Mesothelial cell of epicardium (in vitro differentiated cells): ENCODE results near the gene PLCG1. TPM values are rescaled to one million over a fixed set of nuclear protein-coding genes. Genes with fewer than 3 reads are reported as not detected.
A peak's percentile ranks its signal among the peaks of the same experiment; 100 is the strongest.

Source experiments
- DNase-seq, 2 experiments: peaks; one replicate each; pipeline ENCODE4 v3.0.0; 2021; ENCODE audit warnings: low spot score in 2 of 2; ENCODE audit not compliant: unreplicated experiment in 2 of 2
- H3K27ac Mint-ChIP-seq: 2 replicates; pipeline ENCODE4 v1.8.0; 2021; ENCODE audit warnings: mixed read lengths
- H3K27me3 Mint-ChIP-seq: 2 replicates; pipeline ENCODE4 v1.8.0; 2021; ENCODE audit warnings: low read depth, mixed read lengths
- H3K36me3 Mint-ChIP-seq: 2 replicates; pipeline ENCODE4 v1.8.0; 2021; ENCODE audit warnings: mixed read lengths
- H3K4me1 Mint-ChIP-seq: 2 replicates; pipeline ENCODE4 v1.8.0; 2021; ENCODE audit warnings: mixed read lengths
- H3K4me3 Mint-ChIP-seq: 2 replicates; pipeline ENCODE4 v1.8.0; 2021; ENCODE audit warnings: mild to moderate bottlenecking, moderate library complexity, mixed read lengths
- H3K9me3 Mint-ChIP-seq: 2 replicates; pipeline ENCODE4 v1.8.0; 2021; ENCODE audit warnings: mixed read lengths
- CTCF ChIP-seq: fragments of 200-600 bp; sonication (generic); IDR thresholded peaks from one replicate; pipeline ENCODE4 v1.5.0; 2021; ENCODE audit warnings: antibody characterized with exemption; ENCODE audit not compliant: unreplicated experiment
- total RNA-seq: library from RNA; stranded (reverse); gene quantifications from 3 replicates; pipeline ENCODE4 v1.2.1, GENCODE V29; 2021

The PLCG1 gene
- total RNA-seq, 1 donor from 2014 or later, result 301 TPM

DNA sequence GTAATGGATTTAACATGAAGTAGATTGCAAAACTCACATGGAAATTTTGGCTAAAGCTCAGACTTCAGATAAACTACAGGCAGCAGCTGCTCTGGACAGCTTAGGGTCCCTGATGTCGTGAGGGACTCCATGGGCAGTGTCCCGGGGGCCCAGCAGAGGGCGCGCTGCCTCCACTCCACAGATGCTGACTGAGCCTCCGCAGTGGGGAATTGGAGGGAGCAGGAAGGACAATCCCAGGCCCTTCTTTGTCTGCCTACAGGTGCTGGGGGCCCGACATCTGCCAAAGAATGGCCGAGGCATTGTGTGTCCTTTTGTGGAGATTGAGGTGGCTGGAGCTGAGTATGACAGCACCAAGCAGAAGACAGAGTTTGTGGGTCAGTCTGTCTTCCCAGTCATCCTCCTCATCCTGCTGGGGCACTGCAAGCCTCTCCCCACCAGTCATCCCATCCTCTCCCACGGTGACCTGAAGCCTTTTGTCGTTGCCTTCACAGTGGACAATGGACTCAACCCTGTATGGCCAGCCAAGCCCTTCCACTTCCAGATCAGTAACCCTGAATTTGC is 35.9 kb downstream of the PLCG1 start:
- Mint-ChIP-seq H3K9me3 (no peaks in the 10 kb centered on the region), H3K4me1 (no peaks in the 10 kb centered on the region), H3K27ac (no peak overlapping the region), H3K4me3 (no peak overlapping the region), H3K36me3 (peaks cover 42% of the 10 kb centered on the region), H3K27me3 (no peaks in the 10 kb centered on the region)
- TF ChIP-seq CTCF, result peak; percentile 79
- peak; percentile 58 to 85 for DNase-seq

DNA sequence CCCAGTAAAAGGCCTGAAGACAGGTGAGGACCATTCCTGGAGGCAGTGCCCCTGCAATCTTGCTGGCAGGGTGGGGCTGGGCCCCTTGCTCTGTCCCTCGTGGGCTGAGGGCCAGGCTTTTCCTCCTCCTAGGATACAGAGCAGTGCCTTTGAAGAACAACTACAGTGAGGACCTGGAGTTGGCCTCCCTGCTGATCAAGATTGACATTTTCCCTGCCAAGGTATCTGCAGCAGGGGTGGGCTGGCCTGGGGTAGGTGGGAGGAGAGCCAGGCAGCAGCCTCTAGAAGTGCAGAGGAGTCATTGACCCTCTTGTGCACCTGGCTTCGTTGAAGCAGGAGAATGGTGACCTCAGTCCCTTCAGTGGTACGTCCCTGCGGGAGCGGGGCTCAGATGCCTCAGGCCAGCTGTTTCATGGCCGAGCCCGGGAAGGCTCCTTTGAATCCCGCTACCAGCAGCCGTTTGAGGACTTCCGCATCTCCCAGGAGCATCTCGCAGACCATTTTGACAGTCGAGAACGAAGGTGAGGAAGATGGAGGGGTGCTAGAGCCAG is 36.5 kb downstream of the PLCG1 start:
- H3K4me3 Mint-ChIP-seq, result no peak overlapping the region
- TF ChIP-seq CTCF, result no peak

GRCh38 chr20:41174373-41174772 is 37.0 kb downstream of the PLCG1 start:
- peak in 1 of 2 experiments; percentile 26 for DNase-seq
- Mint-ChIP-seq H3K4me1 (no peaks in the 10 kb centered on the region), H3K9me3 (no peaks in the 10 kb centered on the region), H3K4me3 (no peak overlapping the region), H3K27me3 (no peaks in the 10 kb centered on the region), H3K36me3 (peaks cover 39% of the 10 kb centered on the region), H3K27ac (no peak overlapping the region)
- TF ChIP-seq CTCF, result no peak

More for the DNA sequence above, 36.5 kb downstream of the PLCG1 start:
- no peaks in the 10 kb centered on the region for H3K4me1 Mint-ChIP-seq
- peak in 1 of 2 experiments; percentile 14 for DNase-seq
- H3K27me3 Mint-ChIP-seq, result no peaks in the 10 kb centered on the region
- H3K36me3 Mint-ChIP-seq, result peaks cover 42% of the 10 kb centered on the region
- no peak overlapping the region for H3K27ac Mint-ChIP-seq
- no peaks in the 10 kb centered on the region for H3K9me3 Mint-ChIP-seq

GRCh38 chr20:41174782-41175181 is 37.4 kb downstream of the PLCG1 start:
- H3K4me3 Mint-ChIP-seq, result no peak overlapping the region
- H3K27ac Mint-ChIP-seq, result peak overlapping the region; percentile 40
- peaks cover 37% of the 10 kb centered on the region for H3K36me3 Mint-ChIP-seq
- TF ChIP-seq CTCF, result no peak
- no peaks in the 10 kb centered on the region for H3K27me3 Mint-ChIP-seq
- no peaks in the 10 kb centered on the region for H3K9me3 Mint-ChIP-seq
- DNase-seq, result peak in 1 of 2 experiments; percentile 19
- no peaks in the 10 kb centered on the region for H3K4me1 Mint-ChIP-seq

DNA sequence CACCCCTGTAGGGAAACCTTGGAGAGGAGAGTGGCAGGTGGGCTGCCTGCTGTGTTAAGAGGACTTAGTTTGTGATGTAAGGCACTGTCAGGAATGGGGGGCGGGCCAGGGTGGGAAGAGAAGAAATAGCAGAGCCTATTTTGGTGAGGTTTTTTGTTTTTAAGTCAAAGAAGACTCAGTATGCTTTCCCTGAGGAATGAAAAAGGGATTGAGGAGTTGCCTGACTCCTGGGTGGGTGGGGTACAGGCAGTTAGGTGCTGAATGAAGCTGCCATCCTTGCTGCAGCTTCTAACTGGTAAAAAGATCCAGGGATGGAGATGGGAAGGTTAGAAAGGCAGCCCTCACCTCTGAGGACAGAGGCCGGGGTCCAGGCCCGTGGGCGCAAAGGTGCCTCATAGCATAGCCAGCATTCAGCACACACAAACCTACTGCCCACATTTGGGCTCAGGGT is 37.9 kb downstream of the PLCG1 start:
- no peak overlapping the region for H3K4me3 Mint-ChIP-seq
- no peaks in the 10 kb centered on the region for H3K27me3 Mint-ChIP-seq
- H3K36me3 Mint-ChIP-seq, result peaks cover 32% of the 10 kb centered on the region
- no peak overlapping the region for H3K27ac Mint-ChIP-seq
- no peaks in the 10 kb centered on the region for H3K9me3 Mint-ChIP-seq
- H3K4me1 Mint-ChIP-seq, result no peaks in the 10 kb centered on the region
- peak in 1 of 2 experiments; percentile 34 for DNase-seq
- TF ChIP-seq CTCF, result no peak
